Calu3 (cell line): ENCODE results near the gene KLHL29. TPM values are rescaled to one million over a fixed set of nuclear protein-coding genes. Genes with fewer than 3 reads are reported as not detected.

Experiments used
- BruUV-seq: library from RNA; stranded (reverse); fragments of 400-500 nt; replicated peaks from 2 replicates; lab custom pipeline; 2021; lab: Mats Ljungman, UMichigan
- CTCF ChIA-PET: fragments of 300-600 bp; sonication (Branson Sonifier 250); formaldehyde crosslinking; loops from one replicate; lab custom pipeline; 2022; ENCODE audit warnings: antibody characterized with exemption; lab: Charles Lee
- DNase-seq: peaks from one replicate; pipeline ENCODE4 v3.0.0; 2022
- H3K27ac Mint-ChIP-seq: one replicate; pipeline ENCODE4 v1.8.0; 2022; ENCODE audit warnings: mixed read lengths; ENCODE audit not compliant: unreplicated experiment
- H3K27me3 Mint-ChIP-seq: one replicate; pipeline ENCODE4 v1.8.0; 2022; ENCODE audit warnings: mixed read lengths; ENCODE audit not compliant: unreplicated experiment
- H3K36me3 Mint-ChIP-seq: one replicate; pipeline ENCODE4 v1.8.0; 2022; ENCODE audit warnings: mild to moderate bottlenecking, moderate library complexity, mixed read lengths; ENCODE audit not compliant: insufficient read depth, unreplicated experiment
- H3K4me1 Mint-ChIP-seq: one replicate; pipeline ENCODE4 v1.8.0; 2022; ENCODE audit warnings: mild to moderate bottlenecking, low read depth, mixed read lengths; ENCODE audit not compliant: unreplicated experiment
- H3K4me3 Mint-ChIP-seq: one replicate; pipeline ENCODE4 v1.8.0; 2022; ENCODE audit warnings: mild to moderate bottlenecking, low read depth, moderate library complexity, mixed read lengths; ENCODE audit not compliant: unreplicated experiment
- H3K9me3 Mint-ChIP-seq: one replicate; pipeline ENCODE4 v1.8.0; 2022; ENCODE audit warnings: low read depth, mixed read lengths; ENCODE audit not compliant: unreplicated experiment
- intact Hi-C: fragments of 100-400 bp; cut with micrococcal nuclease; formaldehyde crosslinking; loops from one replicate; pipeline ENCODE4 v1.10.0; 2022; ENCODE audit not compliant: unreplicated experiment
- total RNA-seq: library from RNA; stranded (reverse); gene quantifications from 2 replicates; pipeline ENCODE4 v1.2.3, GENCODE V29; 2022
- TF ChIP-seq, protein P1 (sequence below): fragments of 200-600 bp; IDR thresholded peaks from one replicate; pipeline ENCODE4 v1.8.0; 2022; ENCODE audit warnings: antibody characterized with exemption; ENCODE audit not compliant: unreplicated experiment

The KLHL29 gene
- total RNA-seq, 1 experiment from 2014 or later = 11.9 TPM

DNA sequence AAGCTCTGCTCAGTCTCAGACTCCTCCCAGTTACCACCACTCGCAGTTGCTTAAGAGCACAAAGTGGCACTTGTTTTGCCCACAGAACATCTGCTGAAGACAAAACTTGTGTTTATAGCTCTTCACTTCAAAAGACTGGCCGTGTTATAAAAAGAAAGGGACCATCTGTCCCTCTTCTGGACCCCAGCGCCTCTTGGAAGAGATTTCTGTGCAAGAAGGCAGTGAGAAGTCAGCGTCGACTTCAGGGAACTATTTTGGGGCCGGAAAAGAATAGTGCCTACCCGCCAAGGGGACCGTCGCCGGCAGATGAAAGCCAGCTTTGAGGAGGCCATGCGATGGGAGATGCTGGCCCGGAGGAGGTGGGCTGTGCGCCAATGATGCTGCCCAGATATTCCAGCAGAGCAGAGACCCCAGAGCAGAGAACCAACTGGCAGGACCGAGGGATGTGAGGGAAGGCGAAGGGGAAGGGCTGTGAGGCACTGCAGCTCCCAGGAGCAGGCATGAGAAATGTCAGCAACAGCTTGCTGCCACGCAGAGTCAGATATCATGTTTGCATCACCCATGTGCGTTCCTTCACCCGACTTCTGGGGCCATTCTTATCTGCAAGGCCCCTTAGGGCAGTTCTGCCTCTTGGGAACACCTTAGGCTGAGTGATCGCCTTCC, 271.1 kb downstream of the KLHL29 start:
- BruUV-seq = no TSS peak
- CTCF ChIA-PET = no interaction called here
- intact Hi-C loops = no loop called here
- TF ChIP-seq, protein P1, sequence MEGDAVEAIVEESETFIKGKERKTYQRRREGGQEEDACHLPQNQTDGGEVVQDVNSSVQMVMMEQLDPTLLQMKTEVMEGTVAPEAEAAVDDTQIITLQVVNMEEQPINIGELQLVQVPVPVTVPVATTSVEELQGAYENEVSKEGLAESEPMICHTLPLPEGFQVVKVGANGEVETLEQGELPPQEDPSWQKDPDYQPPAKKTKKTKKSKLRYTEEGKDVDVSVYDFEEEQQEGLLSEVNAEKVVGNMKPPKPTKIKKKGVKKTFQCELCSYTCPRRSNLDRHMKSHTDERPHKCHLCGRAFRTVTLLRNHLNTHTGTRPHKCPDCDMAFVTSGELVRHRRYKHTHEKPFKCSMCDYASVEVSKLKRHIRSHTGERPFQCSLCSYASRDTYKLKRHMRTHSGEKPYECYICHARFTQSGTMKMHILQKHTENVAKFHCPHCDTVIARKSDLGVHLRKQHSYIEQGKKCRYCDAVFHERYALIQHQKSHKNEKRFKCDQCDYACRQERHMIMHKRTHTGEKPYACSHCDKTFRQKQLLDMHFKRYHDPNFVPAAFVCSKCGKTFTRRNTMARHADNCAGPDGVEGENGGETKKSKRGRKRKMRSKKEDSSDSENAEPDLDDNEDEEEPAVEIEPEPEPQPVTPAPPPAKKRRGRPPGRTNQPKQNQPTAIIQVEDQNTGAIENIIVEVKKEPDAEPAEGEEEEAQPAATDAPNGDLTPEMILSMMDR = no peak
- Mint-ChIP-seq H3K4me1 (no peaks in the 10 kb centered on the region), H3K36me3 (peaks cover 5% of the 10 kb centered on the region), H3K4me3 (no peak overlapping the region), H3K27ac (no peak overlapping the region), H3K9me3 (no peaks in the 10 kb centered on the region), H3K27me3 (no peaks in the 10 kb centered on the region)
- DNase-seq = no peak

DNA sequence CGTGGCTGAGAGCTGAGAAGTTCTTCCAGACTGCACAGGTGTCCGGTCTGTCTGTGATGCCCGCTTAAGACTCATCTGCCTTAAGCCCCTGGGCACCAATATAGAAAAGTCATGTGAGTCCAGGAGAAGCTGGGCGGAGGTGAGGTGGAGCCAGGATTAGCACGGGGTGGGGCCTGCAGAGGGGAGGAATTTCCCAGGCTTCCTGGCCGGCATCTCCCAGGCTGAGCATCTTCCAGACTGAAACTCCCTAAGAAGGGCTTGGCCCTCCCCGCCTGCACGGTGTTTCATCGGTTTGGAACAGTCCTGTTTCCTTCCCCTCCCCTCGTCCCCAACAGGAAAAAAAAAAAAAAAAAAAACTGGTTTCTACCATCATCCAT, 271.6 kb downstream of the KLHL29 start:
- no peak overlapping the region for H3K27ac Mint-ChIP-seq
- H3K27me3 Mint-ChIP-seq = no peaks in the 10 kb centered on the region
- CTCF ChIA-PET = no interaction called here
- H3K36me3 Mint-ChIP-seq = peaks cover 5% of the 10 kb centered on the region
- TF ChIP-seq, protein P1 = no peak
- DNase-seq = no peak
- no TSS peak for BruUV-seq
- H3K4me1 Mint-ChIP-seq = no peaks in the 10 kb centered on the region
- no peak overlapping the region for H3K4me3 Mint-ChIP-seq
- intact Hi-C loops = no loop called here
- H3K9me3 Mint-ChIP-seq = no peaks in the 10 kb centered on the region

GRCh38 chr2:23657371-23657770, 272.4 kb downstream of the KLHL29 start:
- no peak overlapping the region for H3K27ac Mint-ChIP-seq
- no peaks in the 10 kb centered on the region for H3K9me3 Mint-ChIP-seq
- no peak overlapping the region for H3K4me3 Mint-ChIP-seq
- H3K4me1 Mint-ChIP-seq = no peaks in the 10 kb centered on the region
- CTCF ChIA-PET = interaction anchor here (0.5 kb wide), 1 partner anchor 167 kb away, joined by 6 read pairs; no protein-coding TSS in a partner anchor
- peaks cover 5% of the 10 kb centered on the region for H3K36me3 Mint-ChIP-seq
- TF ChIP-seq, protein P1 = no peak
- DNase-seq = no peak
- BruUV-seq = no TSS peak
- no peaks in the 10 kb centered on the region for H3K27me3 Mint-ChIP-seq
- intact Hi-C loops = no loop called here

DNA sequence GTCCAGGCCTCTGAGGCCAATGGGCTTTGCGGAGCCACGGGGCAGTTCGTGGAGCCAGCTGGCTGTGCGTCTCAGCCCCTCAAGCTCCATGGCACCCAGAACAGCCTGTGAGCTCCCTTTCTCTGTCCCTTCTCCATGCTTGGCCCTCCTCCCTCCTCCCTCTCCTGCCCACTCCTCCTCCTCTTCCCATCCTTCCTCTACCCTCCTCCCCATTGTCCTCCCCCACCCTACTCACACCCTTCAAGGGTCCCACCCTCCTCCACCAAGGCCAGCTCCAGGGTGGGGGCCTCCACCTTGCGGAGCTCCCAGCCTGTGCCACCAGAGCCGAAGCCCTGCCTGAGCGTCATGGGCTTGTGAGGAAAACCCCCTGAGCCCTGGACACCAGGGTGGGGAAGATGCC, 273.0 kb downstream of the KLHL29 start:
- H3K36me3 Mint-ChIP-seq = peaks cover 4% of the 10 kb centered on the region
- no peak overlapping the region for H3K4me3 Mint-ChIP-seq
- BruUV-seq = no TSS peak
- no peaks in the 10 kb centered on the region for H3K9me3 Mint-ChIP-seq
- no peak overlapping the region for H3K27ac Mint-ChIP-seq
- TF ChIP-seq, protein P1 = no peak
- CTCF ChIA-PET = interaction anchor here (0.5 kb wide), 1 partner anchor 167 kb away, joined by 6 read pairs; no protein-coding TSS in a partner anchor
- H3K4me1 Mint-ChIP-seq = no peaks in the 10 kb centered on the region
- H3K27me3 Mint-ChIP-seq = no peaks in the 10 kb centered on the region
- DNase-seq = no peak
- intact Hi-C loops = no loop called here
